SIG-M5 (cell line): ENCODE results near the gene FRMD4A.

Experiments used
- DNase-seq: peaks from one replicate; lab custom pipeline; 2025; lab: John Stamatoyannopoulos, UW

Gene FRMD4A

DNA sequence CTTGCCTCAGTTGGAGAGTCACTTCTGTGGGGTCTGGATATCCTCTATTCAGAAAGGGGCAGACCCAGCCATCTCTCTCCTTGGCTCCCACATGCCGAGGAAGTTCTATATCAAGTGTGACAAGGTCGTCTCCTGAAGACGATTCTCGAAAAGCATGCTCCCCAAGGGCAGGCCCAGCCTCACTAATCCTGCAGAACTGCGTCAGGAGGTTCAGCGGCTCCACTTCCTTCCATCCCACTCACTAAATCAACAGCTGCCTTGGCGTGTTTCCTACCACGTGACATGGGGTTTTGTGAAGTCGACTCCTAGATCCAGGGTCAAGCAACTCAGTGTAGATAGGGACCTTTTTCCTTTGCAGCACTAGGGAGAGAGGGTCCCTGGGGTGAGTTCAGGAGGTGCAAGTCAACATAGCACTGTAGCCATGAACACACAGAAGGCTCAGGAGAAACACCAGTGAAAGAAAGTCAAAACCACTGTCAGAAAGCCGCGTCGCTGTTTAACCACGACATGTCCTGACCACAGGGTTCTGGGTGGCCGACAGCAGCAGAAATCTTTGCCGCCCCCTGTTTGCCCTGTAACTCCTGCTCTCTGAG is 587.5 kb downstream of the FRMD4A start:
- DNase-seq = no peak

DNA sequence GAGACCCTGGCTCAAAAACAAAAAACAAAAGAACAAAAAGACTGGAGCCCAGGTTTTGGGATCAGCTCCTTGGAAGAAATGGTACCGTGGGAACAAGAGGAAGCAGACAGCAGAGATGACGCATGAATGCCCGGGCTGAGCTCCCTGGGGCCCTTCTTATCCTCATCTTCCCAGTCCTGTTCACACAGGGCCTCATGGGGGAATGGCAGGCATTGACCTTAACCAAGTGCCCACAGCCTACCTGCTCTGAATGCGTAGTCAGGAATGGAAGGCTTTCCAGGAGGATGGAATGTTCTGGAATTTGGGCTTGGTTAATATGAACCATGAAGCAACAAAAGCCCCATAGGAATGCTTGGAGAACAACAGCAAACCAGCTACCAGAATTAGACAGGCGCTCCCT is 589.3 kb downstream of the FRMD4A start:
- DNase-seq = no peak

DNA sequence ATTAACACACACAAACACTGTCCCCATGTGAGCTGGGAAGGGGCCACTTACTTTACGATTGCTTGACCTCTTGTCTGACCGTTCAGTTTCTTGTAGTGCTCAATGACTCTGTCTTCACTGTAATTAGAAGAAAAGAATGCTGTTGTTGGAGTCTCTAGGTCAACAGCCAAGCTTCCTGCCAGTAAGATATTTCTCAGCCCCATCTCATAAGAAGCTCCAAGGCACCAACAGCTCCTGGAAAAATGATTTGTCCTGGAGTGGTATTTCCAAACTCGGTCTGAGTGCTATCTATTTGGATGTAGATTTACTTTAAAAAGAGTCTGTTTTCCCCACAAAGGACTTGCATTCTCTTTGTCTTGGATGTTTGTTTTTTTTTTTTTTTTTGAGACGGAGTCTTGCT is 590.3 kb downstream of the FRMD4A start:
- DNase-seq = no peak

DNA sequence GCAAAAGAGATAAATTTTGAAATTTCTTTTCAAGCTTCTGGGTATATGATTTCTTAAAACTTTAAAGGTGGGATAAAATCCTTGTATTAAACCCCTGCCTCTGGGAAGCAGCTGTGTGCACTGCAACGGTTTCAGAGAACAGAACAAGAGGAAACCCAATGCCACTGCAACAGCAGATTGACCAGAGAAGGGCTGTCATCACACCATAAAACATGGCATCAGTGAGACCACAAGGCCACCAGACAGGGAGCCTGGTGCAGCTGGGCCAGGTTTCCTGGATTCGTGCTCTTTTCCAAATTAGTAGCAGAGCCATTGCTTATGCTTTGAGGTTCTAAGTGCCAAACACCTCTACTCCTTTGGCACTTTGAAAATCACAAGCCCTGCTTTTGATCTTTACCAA is 591.5 kb downstream of the FRMD4A start:
- no peak for DNase-seq

DNA sequence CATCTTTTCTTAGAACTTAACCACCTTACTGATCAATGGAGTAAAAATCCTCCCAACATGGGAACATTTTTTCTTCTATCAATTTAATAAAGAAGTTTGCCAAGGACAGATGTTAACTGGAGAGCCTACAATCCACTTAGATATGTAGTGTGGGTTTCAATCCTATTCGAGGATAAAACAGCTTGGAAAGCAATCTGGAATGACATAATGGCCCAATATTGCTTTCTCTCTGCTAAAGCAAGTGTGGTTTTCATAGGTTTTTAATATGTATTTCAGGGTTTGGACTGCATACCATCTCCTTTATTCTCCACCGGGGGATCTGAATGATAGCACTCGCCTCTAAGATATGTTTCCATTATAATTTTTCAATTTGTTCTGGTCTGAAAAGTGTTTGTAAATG is 594.2 kb downstream of the FRMD4A start:
- no peak for DNase-seq

DNA sequence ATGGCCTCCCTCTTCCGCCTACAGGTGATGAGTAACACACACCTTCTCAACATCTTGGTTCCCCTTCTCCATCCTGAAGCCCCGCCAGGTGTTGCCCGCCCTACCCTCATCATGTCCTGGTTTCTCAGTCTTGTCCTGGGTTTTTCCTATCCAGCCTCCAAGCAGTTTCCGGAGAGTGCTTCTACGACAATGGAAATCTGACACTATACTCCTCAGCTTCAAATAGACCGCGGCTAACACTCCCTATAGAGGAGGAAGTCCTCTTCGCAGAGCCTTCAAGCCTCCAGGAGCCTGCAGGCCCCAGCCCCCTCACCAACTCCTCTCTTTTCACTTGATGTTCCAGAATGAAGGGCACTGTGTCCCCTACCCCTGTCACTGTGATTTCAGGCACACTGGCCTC is 596.6 kb downstream of the FRMD4A start:
- no peak for DNase-seq

DNA sequence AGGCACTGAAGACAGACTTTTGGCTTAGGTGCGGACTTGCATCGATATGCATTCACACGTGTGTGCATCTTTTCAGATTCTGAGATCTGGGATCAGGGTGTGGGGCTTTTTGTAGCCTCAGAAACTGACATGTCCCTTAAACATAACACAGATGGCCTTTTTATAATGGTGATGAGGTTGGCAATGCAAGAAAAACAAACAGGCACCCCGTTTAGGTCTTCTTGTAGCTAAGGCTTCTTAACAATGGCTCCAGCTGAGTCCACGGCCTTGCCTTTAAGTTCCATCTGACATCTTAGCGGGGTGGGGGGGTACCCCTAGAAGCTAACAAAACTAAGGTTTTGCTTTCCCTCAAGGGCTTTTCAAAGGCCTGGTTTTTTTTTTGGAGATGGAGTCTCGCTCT is 597.7 kb downstream of the FRMD4A start:
- no peak for DNase-seq

DNA sequence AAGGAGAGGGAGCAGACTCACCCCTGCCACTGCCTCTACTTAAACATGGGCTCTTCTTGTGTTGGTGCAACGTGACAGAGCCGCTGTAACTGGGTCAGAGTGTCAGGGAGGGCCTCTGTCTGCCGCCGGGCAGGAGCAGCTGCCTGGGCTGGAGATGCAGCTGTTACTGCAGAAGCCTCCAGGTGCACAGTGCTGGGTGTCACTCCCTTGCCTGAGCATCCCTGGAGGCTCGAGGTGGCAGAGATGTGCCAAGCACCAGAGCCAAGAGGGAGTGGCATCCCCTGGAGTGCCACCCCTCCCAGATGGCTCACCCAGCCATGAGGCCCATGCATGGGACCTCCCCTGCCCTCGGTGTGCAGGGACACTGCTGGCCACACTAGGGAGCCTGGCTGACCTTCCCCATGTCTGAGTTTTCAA is 598.3 kb downstream of the FRMD4A start:
- no peak for DNase-seq

DNA sequence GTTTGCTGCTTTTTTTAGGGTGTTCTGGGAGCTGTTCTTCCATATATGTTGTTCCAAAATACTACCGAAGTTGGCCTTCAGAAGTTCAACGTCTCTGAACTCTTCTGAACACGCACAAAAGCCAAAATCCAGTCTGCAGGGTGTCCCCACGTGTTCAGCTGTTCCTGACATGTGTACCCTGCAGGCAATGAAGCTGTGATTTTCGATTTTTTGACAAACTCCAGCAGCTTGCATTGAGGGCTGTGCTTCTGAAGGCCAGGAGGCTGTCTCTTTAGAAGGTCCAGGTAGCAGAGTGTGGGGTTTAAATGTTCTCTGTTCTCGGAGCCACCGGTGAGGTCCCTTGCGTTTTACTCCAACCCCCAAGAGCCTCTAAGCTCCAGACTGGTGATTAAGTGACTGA is 598.9 kb downstream of the FRMD4A start:
- DNase-seq = no peak

DNA sequence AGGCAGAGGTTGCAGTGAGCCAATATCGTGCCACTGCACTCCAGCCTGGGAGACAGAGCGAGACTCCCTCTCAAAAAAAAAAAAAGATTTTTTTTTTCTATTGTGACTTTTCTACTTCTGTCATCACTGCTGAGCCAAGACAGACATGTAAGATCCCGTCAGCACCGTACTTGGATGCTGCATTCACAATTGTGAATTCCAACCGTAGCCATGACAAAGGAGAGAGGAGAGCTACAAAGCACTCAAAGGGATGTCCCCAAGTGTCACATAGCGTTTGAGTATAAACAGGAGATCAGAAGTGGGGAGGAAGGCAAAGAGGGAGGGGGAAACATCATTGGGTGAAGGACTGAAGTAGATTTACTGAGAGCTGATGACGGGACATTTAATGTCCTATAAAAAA is 599.8 kb downstream of the FRMD4A start:
- DNase-seq = no peak

DNA sequence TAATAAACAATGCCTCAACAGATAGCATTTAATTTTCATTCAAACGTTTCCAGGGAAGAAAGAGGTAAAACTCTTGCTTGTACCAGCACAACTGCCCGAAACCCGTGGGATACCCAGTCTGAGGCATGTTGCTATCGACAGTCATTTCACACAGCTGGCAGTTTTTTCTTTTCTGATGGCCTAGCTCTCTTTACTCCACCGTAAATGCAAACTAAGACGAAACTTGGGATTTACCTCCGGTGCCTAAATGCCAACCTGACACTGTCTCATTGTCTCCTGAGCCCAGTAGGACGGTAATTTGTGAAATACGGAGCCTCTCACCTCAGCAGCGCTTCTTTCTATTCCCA is 600.4 kb downstream of the FRMD4A start:
- DNase-seq = no peak

DNA sequence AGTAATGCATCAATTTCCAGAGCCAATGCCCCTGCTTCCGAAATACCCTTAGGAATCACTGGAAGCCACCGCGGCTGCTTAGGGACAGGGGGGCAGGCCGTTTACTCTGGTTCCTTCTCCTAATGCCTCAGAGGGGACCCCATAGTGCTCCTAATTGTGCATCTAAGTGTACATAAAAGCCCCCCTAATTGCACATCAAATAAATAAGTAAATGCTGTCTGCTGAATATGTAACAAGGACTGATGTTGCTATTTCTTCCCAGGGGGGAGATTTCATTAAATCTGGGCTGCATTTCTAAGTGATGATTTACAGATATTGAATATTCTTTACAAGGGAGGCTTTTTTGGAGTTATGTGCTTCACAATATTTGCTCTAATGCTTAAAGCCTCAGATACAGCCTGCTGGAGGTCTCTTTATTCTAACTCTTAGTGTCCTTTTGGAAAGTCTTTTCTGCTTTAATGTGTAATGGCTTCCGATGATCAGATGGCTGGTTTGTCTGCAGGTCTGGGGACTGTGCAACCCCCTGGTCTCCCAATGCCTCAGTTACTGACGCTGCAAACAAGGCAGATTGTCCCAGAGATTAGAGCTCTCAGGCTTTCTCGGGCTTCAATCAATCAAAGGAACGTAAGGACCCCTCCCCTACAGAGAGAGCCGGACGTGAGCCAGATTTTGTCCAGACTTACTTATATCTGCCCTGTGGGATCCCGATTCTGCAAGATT is 601.0 kb downstream of the FRMD4A start:
- DNase-seq = no peak

DNA sequence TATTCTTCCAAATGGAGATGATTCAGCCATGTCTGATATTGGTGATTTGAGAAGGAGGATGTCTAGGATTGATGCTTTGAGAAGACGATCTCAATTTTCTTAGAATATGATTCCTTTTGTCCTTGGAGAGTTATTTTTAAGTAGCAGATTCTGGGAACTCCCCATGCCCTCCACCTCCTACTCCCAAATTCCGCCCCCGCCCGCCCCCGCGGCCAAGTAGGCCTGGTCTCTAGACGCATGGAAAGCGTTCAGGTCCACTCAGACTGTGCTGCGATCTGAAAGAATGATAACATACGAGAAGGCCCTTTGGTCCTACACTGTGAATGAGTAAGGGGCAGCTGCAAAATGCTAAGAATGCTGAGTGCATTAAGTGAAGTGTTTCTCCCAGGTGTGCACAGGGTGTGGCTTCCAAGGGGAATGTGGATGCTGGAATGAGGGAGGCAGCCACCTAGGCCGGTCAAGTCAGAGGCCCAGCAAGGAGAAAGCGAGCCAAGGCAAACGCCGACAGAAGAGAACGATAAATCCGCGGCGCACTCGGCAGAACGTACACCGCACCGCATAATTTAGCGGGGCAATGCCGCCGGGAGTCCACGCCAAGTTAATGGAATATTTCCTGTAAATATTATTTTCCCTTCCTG is 601.7 kb downstream of the FRMD4A start:
- no peak for DNase-seq

DNA sequence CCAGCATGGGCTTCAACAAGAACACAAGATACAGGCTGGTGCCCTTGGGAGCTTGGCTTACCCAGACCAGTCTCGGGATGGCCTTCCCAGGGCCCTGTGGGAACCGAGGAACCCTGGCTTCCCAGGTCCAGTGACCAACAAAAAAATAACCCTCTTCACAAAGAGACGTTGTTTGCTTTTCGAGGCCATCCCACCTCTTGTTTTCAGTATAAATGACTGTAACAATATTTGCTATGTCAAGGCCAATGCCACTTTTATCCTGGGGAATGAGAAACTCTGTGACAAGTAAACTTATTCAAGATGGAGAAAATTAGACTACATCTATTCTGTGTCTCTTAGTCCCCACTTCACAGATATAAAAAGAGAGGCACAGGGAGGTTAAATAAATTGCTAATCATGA is 605.1 kb downstream of the FRMD4A start:
- DNase-seq = no peak

DNA sequence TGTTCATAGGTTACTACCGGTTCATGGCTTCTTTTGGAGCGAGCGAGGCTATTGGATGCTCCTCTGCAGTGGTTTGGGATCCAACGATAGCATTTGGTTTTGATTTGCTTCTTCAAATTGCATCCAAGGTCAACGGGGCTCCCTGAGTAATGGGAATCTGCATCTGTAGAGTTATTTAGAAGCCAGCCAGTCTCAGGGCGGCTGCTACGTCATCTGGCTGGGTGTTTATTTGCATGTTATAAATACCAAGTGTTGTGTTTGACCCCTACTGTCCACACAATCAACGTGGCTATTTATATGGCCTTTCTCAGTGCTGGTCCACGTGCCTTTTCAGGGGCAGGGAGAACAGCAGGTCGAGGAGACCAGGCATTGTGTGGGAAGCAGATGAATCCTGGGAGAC is 606.2 kb downstream of the FRMD4A start:
- DNase-seq = no peak

DNA sequence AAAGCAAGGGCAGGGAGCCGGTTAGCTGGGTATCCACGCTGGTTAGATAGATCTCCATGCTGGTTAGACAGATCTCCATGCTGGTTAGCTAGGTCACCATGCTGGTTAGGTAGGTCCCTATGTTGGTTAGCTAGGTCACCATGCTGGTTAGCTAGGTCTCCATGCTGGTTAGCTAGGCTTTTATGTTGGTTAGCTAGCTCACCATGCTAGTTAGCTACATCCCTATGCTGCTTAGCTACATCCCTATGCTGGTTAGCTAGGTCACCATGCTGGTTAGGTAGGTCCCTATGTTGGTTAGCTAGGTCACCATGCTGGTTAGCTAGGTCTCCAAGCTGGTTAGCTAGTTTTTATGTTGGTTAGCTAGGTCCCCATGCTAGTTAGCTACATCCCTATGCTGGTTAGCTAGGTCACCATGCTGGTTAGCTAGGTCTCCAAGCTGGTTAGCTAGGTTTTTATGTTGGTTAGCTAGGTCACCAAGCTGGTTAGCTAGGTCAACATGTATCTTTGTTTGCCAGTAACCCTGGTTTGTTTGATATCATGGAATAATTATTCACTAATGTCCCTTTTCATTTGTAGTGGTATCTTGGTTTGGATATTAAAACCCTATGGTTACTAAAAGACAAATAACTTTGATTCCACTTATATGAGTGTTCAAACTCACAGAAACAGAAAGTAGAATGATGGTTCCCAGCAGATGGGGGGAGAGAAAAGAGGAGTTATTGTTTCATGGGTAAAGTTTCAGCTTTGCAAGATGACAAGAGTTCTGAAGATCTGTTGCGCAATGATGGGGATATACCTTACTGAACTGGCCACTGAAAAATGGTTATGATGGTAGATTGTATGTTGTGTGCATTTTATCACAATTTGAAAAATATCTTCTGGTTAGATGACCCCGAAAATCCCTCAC is 607.7 kb downstream of the FRMD4A start:
- no peak for DNase-seq

DNA sequence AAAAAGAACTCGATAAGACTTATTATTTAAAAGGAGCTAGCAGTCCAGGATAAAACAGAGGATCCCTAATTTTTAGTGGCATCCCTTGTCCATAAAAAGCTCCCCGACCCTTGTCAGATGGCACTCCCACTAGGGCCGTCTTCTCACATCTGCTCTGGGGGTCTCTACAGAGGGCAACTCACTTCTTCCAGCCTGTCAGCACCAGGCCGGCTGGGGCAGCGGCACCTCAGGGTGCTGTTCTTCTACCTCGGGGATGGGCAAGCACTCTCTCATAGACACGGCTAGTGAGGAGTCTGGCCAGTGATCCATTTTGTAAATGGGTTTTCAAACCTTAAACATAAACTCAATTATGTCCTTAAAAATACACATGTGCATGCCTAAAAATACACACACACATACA is 609.2 kb downstream of the FRMD4A start:
- no peak for DNase-seq

DNA sequence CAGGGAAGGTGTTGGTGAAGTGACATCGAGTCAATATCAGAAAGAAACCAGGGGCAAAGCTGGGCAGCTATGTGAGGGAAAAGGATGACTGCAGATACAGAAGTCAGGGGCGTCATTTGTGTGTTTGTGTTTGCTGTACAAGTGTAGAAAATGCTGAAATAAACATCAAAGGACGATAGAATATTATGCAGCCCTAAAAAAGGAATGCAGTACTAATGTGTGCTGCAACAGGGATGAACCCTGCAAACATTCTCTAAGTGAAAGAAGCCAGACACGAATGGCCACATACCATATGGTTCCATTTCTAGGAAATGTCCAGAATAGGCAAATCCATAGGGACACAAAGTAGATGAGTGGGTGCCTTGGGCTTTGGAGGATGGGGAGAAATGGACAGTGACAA is 610.0 kb downstream of the FRMD4A start:
- DNase-seq = no peak

DNA sequence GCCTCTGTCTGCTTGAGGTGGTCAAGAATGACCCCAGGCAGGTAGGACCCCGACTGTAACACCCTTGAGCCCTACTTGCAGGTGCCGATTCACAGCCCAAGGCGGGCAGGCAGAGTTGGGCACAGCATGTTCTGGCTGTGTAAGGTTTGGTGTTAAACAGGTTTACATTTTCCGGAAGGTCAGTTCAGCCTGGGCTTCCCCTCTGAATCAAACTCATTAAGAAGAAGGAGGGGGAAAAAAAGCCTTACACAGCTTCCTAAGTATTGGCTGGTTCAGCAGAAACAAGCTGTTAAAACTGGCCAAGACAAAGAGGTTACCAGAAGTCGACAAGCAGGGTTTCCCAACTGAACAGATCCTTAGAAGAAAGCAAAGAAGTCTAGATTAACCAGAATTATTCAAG is 611.3 kb downstream of the FRMD4A start:
- no peak for DNase-seq

DNA sequence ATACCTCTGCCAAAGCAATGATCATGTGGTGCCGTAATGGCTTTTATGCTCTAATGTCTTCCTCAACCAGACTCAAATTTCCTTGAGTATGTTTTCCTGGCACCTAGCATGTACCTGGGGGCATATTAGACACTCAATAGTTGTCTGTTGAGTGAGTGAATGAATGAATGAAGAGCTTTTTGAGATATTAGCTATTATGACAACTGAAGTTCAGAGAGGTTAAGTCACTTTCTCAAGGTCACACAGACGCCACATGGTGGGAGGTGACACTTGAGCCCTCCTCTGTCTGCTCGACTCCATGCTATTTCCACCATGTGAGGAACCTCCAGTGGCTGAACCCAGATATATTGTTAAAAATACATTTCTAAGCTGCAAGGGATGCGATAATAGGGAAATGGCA is 611.9 kb downstream of the FRMD4A start:
- no peak for DNase-seq

DNA sequence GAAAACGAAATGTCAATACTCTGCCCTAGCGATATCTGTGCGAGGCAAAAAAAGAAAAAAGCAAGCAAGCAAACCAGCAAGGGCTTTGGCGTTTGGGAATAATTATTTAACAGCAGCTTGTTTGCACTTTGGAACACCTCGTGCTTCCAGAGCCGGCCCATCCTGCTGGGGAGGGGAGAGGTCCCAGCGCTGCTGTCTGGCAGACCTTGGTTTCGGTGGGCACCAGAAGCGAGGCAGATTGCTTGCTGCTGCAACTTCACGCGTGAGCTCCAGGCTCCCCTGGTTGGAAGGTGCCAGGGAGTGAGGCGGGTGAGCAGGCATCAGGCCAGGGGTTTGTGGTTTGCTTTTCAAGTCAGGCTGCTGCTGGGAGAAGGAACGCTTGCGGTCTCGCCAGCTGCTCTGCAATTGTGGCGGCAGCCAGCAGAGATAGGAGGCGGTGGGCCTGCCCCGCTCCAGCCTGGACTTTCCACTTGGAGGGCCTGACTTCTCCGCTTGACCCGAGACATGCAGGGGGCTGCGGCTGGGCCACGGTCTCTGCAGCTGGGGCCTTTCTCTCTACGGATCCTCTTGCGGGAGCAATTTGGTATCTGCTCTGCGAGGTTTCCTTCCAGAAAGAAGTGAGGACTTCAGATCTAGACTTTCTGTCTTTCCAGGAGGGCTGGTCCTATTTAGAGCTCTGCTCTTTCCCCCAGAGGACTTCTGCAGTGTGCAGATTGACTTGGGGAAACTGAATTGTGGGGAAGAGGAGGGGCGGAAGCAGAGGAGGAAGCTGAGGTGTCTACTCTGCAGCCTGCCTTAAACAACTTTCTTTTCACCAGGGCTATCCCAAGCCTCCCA is 612.6 kb downstream of the FRMD4A start:
- DNase-seq = no peak

DNA sequence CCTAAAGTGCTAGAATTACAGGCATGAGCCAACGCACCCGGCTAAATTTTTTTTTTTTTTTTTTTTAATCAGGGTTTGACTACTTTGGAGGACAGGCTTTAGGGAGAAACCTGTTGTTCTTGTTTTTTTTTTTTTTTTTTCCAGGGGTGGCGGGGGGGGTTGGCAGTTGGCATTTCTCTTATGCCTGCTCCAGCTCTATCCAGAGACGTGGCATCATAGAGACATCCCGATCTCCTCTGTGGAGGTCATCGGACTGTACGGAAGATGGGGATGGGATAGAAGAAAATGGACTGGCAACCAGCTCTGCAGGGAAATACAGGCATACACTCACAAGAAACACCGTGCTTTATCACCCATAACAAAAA is 613.2 kb downstream of the FRMD4A start:
- DNase-seq = no peak
